ENCODE results near the gene CPT1A.

Gene CPT1A

GRCh38 chr11:68852628-68853027, 10.9 kb upstream of the CPT1A start:
- DNase-seq, result no peak

GRCh38 chr11:68848429-68848828, 6.7 kb upstream of the CPT1A start:
- DNase-seq, result no peak

- DNase-seq, result no peak
Measured at GRCh38 chr11:68847395-68847794, 5.7 kb upstream of the CPT1A start.

- peak in 1 of 2 experiments; percentile 28 for DNase-seq
Measured at GRCh38 chr11:68845351-68846002, 3.8 kb upstream of the CPT1A start.

DNA sequence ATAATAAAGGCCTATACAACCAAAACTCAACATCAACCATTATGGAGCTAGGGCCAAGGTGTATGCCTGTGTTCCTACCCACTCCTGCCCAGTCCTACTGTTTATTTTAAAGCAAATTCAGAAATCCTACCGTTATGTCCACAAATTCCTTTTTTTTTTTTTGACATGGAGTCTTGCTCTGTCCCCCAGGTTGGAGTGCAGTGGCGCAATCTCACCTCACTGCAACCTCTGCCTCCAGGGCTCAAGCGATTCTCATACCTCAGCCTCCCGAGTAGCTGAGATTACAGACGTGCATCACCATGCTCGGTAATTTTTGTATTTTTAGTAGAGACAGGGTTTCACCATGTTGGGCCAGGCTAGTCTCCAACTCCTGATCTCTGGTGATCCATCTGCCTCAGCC, 3.1 kb upstream of the CPT1A start:
- no peak for DNase-seq

GRCh38 chr11:68844376-68844775, 2.7 kb upstream of the CPT1A start:
- DNase-seq, result no peak

DNA sequence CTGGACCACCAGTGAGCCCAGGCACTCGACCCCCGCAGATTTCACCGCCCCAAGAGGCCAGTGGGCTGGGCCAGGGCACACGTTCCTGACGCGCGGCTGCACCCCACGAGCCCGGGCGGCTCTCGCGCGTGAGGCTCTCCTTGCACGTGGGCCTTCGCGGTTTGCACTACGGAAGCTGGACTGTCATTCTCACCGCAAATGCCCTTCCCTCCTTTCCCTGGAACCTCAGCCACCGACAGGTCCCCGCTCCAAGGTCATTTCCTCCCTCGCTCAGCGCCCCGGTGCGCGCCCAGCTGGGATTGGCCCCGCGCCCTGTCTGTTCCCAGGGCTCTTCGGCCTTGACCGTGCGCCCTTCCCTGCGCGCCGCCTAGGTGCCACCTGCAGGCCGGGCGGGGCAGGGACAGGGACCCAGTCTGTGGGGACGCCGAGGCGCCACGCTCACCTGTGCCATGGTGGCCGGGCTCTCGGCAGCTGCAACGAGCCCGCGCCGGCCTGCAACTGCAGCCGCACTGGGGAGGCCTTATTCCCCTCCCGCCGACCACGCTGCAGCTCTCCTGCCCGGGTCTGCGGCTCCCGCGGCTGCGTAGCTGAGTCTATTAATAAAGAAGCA, 2.1 kb upstream of the CPT1A start:
- peak; percentile 91 to 94 for DNase-seq

DNA sequence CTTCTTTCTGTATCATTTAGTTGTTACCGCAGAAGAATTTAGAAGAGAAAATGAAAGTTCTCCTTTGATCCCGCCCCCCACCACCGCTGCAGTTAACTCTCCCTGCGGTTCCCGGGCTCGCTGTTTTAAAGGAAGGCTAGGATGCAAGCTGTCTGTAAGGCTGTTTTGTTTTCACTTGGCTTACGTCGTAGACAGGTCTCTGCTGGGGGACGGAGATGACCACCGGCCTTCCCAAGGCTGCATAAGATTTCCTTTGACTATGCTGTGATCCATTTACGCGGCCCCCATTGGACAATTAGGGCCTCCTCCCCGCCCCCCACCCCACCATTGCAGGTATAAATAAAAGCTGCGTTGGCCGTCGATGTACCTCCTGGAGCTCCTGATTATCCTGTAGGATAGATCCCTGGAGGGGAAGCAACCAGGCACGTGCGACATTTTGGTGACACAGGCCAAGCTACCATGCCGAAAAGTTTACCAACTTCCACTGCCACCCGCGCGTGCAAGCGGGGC, 1.4 kb upstream of the CPT1A start:
- no peak for DNase-seq

- DNase-seq, result no peak
Measured at GRCh38 chr11:68842427-68843051, 823 bp upstream of the CPT1A start.

DNA sequence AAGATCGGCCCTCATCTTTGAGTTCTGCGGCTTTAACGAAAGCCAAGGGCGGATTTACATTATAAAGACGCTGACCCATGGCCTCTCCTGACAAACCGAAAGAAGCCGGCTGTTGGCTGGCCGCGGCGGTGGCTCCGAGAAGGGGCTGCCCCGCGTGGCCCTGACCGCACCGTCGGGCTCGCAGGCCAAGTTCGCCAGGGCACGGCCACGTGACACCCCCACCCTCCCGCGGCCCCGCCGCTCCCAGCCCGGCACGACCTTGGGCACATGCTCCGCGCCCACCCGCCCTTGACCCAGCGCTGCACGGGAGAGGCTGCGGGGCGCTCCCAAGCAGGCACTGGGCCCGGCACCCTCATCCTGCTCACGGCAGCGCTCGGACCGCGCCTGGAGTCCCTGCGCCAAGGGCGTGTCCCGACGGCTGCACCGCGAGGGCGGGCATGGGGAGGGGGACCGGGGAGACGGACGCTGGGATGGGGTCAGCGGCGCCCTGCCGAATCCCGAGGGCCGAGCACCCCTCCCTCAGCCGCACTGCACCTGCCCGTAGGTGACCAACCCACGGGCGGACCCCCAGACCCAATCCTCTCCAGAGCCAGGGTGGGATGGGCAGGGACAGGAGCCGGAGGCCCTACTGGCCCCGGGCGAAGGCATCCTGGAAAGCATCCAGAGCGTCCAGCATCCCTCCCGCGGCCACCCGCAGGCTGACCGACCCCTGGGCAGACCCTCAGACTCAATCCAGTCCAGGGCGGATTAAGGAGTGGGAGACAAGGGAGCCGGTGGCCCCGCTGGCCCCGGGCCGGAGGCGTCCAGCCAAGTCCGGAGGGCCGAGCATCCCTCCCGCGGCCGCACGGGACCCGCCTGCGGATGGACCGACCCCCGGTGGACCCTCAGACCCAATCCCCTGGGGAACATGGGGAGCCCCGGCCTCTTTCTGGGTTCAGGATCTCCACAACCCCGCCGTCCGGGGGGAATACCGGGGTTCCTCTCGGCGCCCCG, 759 bp downstream of the CPT1A start:
- peak; percentile 34 to 61 for DNase-seq

DNA sequence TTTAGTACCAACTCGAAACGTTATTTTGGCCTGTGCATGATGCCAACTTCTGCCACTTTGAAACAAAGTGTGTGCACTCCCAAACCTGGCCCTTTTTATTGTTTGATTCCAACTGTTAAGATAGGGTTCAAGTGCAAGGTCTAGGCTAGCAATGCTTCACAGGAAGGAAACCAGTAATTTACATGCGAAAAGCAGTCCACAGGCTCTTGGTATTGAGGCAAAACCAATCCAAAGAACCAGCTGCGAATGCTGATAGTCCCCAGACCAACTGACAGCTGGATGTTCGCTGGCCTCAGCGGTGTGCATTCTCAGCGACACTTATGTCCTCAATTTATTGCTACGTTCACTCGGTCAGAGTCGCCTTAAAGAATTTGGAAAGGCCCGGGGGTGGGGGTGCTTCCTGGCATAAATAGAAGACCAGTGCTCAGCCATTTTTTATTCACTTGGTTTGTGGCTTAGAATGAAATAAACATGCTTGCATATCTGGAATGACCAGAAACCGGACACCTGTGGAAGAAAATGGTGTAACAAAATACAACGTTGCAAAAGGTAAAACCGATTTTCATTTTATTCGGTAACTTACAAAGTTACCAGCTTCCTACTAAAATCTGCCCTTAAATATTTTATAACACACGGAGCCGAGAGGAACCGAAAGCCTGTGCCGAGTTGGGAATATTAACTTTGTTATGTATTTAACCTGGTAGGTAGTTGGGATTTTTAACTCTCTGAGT, 1.6 kb downstream of the CPT1A start:
- peak; percentile 20 to 36 for DNase-seq

GRCh38 chr11:68839054-68839865, 2.5 kb downstream of the CPT1A start:
- peak; percentile 94 to 97 for DNase-seq

GRCh38 chr11:68838572-68838964, 3.1 kb downstream of the CPT1A start:
- DNase-seq, result no peak

- DNase-seq, result no peak
Measured at GRCh38 chr11:68837583-68838571, 3.8 kb downstream of the CPT1A start.

GRCh38 chr11:68835749-68836148, 6.0 kb downstream of the CPT1A start:
- DNase-seq, result no peak

DNA sequence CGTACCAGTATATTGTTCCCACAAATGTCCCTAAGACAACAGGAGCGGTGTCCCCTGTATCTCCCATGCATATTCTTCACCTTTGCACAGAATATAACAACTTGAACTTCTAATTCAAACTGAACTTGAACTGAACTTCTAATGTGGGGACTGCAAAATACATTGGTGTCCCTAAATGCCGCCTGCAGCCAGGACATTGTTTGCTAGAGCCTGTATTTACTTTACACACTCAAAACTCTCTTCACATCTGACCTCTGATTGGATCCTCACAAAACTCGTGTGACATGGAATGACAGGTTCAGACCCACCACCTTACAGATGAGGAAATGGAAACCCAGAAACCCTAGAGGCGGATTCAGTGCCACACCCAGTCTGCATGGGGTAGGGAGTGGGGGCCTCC, 6.4 kb downstream of the CPT1A start:
- no peak for DNase-seq

- DNase-seq, result no peak
Measured at GRCh38 chr11:68832476-68833181, 9.1 kb downstream of the CPT1A start.

DNA sequence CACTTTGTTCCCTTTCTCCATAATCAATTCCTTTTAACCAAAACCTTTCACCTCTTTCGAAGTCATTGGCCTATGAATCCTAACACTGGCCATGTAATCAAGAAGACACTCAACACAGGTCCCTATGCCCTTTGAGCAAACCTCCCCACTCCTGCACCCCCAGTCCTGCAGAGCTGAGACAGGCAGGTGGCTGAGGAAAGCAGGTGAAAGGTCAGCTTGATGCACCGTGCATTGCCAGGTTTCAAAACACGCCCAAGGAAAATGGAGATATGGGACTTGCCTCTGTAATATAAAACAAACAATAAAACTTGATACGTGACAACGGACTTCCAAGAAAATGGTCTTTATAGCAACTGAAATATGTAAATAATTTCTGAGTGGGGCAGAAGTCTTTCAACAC, 10.6 kb downstream of the CPT1A start:
- DNase-seq, result no peak

GRCh38 chr11:68829581-68829980, 12.1 kb downstream of the CPT1A start:
- no peak for DNase-seq

Measured in SHP77 (cell line).